Ovary (tissue), 3 donors: Measurements from ENCODE around the gene PTGER2.

ENCODE experiments used
- POLR2A ChIP-seq: fragments of 450-650 bp; IDR thresholded peaks from one replicate; pipeline ENCODE4 v1.6.1; 2017; ENCODE audit warnings: antibody characterized with exemption, mild to moderate bottlenecking, moderate library complexity
- TF ChIP-seq, protein P1 (sequence below), 3 donors: fragments of 450-650 bp in 2 of 3; fragments of 200-600 bp in 1 of 3; IDR thresholded peaks; one replicate each; pipeline versions ENCODE4 v1.5.1 to v1.8.0; 2016 to 2022; ENCODE audit warnings: antibody characterized with exemption in 3 of 3, mild to moderate bottlenecking in 1 of 3
- donor health status: DM: no; HTN: no; CAD: no.

DNA sequence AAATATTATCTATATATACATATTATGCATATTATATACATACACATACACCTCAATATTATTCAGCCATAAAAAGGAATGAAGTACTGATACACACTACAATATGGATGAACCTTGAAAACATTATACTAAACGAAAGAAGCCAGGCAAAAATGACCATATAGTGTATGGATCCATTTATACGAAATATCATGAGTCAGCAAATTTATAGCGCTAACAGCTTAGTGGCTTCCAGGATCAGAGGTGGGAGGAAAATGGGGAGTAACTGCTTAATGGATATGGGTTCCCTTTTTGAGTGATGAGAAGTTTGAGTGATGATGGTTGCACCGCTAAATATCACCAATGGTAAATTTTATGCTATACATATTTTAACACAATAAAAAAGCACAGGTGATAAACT, 32.7 kb downstream of the PTGER2 start:
- TF ChIP-seq, protein P1, sequence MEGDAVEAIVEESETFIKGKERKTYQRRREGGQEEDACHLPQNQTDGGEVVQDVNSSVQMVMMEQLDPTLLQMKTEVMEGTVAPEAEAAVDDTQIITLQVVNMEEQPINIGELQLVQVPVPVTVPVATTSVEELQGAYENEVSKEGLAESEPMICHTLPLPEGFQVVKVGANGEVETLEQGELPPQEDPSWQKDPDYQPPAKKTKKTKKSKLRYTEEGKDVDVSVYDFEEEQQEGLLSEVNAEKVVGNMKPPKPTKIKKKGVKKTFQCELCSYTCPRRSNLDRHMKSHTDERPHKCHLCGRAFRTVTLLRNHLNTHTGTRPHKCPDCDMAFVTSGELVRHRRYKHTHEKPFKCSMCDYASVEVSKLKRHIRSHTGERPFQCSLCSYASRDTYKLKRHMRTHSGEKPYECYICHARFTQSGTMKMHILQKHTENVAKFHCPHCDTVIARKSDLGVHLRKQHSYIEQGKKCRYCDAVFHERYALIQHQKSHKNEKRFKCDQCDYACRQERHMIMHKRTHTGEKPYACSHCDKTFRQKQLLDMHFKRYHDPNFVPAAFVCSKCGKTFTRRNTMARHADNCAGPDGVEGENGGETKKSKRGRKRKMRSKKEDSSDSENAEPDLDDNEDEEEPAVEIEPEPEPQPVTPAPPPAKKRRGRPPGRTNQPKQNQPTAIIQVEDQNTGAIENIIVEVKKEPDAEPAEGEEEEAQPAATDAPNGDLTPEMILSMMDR (IDR thresholded peaks at IDR 0.05): no peak
- TF ChIP-seq POLR2A: no peak
